ENCODE measurements around the gene MCM8.

The MCM8 gene

DNA sequence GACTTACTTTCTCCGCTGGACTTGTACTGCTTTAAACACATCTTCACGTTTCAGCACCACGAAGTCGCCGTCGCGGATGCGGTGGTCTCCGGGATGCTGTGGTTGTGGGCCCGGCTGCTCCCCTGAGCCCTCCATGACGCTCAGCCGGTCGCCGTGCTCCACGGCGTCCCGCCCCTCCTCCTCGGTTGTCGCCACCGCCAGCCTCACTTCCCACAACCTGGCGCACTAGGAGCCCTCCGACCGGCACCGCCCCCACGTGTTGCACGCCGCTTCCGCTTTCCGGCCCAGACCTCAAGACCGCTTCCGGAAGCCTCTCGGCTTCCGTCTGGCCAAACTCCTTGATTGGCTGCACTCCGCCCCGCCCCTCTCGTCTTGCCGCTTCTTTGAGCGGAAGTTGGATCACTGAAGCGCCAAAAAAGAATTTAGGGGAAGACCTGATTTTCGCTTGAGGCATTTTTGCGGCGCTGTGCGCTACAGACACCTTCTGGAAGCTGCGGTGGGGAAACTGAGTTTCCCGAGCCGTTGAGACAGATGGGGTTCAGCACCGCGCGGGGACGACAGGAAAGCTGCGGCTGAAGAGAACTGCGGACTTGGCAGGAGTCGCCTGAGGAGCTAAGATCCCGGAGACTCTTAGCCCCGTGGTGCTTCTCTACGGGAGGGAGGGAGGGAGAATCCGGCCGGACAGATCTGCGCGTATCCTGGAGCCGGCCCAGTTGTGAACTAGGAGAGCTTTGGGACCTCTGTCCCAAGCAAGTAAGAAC is at the start of gene MCM8, which contains the start of gene TRMT6:
TSS of gene MCM8 (plus strand) at position 382 of the 761 bp plus-strand sequence. CDS start 1,364 bp downstream, outside the sequence.
TSS of gene TRMT6 (minus strand) at position 263 of the 761 bp plus-strand sequence. CDS start at position 135, 128 bp downstream.
- peak; percentile 94 for DNase-seq (ENCODE audit: low read depth)

DNA sequence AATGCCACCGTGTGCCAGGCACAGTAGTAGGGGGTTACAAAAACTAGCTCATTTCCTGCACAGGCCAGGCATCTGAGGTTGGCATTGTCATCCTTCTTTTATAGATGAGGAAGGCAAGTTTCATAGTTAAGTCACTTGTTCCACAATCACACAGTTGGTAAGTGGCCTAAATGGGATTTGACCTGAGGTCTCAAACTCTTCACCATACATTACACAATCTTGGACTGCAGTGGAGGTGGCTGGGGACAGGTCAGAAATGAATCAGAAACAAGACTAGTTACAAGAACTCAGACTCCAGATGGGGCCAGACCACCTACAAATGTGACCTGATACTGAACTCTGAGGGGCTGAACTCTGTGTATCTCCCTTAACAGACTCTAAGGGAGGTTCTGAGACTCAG is 49.5 kb upstream of the MCM8 start:
- DNase-seq (ENCODE audit: low read depth), result no peak

DNA sequence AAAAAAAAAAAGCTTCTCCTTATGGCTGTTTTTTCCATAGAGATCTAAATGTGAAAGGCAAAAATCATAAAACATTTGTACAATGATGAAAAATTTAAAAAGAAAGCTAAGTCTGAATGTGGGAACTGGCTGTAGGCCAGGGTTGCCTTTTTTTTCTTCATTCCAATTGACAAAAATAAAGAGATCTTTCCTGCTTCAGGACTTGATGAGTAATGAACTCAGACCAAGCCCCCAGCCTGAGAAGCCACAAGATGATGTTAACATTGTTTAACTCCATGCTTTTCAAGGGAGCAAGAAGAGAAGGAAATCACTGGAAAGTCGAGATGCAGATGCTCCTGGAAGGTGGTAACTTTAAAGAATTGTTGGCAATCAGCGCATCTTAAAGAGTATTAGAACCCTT is 41.5 kb upstream of the MCM8 start:
- peak; percentile 7 for DNase-seq (ENCODE audit: low read depth)

DNA sequence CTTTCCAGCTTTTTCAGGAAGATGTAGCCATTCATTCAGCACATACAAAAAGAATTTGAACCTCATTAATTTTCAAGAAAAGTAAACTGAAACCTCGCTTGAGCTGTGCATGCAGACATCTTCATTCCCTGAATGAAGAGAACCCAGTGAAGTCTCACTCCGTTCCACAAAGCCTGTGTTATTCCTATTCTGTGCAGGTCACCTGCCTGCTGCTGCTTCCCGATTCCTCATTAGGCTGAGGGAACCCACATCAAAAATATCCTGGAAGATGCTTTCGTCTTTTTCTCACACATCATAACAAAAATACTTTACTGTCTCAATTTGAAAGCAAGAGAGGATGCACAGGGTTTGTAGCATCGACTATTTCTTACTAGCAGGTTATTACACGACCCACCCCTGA is 40.3 kb upstream of the MCM8 start:
- DNase-seq (ENCODE audit: low read depth), result no peak

DNA sequence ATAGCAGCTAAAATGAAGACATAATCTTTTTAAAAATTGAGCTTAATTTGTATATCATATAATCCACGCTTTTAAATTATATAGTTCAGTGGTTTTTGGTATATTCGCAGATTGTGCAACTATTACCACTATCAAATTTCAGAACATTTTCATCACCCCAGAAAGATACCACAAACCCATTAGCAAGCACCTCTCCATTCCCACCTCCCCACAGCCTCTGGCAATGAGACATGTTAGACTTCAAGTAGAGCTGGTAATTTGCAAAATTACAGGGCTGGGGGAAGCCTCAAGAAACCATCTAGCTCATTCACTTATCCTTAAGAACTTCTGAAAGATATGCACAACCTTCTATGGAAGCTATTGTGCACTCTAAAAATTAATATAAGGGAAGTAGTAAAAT is 37.3 kb upstream of the MCM8 start:
- no peak for DNase-seq (ENCODE audit: low read depth)

DNA sequence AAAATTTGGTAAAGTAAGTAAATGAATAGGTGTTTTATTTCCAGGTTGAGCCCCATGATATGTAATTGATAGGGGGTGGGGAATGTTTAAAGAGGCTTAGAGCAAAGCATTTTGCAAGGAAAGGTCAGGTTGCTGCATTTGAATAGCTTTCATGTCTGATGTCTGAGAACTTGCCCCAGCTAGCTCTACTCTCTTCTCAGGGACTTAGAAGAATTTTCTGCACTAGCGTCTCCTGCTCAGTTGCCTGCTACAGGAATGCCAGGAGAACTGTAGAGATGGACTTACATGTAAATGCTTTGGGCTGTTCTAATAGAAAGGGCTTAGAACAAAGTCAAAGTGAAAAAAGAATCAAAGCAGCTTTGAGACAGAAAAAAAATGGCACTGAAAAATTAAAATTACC is 35.6 kb upstream of the MCM8 start:
- no peak for DNase-seq (ENCODE audit: low read depth)

DNA sequence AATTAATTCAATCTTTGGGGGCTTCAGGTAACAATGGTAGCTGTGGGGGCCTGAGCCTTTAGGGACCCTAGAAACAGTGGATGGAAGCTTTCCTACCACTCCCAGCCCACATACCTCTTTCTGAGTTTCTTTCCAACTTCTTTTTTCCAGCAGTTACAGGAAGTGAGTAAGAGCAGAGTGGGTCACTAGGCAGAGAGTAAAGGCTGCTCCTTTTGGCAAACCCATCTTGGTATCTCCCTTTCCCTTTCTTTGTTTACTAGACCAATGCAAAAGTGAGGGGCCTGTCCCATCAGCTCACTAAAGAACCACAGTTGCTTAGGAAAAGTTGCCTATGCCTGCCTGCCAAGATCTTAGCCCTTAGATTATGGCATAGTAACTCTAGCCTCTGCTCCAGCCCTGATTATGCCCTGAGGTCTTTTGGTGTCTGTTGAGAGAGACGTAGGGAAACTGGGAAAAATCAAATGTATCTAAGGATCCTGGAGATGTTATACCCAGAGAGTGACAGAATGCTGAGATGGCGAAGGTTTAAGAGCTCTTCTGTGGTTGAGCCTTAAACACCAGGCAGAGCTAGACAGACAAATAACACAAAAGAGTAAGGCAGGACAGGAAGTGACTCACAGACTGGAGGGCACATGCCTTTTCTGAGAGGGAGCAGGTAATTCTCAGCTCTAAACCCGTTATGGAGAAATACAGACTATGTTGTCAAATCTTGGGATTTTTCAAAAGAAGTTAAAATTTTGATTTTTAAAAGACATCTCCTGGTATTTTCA is 31.4 kb upstream of the MCM8 start:
- peak; percentile 63 for DNase-seq (ENCODE audit: low read depth)

DNA sequence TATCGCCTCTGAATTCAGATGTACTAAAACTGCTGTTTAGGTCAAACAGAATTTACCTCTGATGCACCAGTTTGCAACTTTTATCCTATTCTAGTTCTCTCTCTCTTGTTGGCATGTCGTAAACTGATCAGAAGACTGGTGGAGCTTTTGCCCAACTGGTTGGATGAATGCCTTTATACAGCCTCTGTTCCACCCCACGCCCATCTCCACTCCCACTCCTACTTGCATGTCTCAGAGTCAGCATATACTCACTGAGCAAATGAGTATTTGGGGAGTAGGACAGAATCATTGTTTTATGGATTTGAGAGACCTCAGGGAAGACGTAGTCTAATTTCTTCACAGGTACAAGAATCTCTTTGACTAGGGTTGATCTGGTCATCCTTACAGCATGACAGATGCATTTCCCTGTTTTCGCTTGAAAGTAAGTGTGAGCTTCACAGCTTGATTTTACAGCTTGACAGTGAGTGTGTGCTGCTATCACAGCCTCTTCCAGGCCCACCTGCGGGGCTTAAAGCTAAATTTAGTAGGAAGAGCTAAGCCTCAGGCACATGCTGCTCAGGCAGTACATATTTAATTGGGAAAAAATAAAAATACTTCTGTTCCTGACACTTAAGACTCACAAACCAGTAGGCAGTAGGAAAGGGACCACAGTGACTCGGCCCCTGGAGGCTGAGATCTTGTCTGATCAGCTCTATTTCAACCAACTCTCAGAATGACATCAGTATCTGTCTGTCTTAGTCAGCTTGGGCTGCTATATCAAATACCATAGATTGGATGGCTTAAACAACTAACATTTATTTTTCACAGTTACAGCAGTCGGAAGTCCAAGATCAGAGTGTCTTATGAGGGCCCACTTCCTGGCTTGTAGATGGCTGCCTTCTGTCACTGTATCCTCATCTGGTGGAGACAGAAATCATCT is 30.6 kb upstream of the MCM8 start:
- DNase-seq (ENCODE audit: low read depth), result peak; percentile 49

DNA sequence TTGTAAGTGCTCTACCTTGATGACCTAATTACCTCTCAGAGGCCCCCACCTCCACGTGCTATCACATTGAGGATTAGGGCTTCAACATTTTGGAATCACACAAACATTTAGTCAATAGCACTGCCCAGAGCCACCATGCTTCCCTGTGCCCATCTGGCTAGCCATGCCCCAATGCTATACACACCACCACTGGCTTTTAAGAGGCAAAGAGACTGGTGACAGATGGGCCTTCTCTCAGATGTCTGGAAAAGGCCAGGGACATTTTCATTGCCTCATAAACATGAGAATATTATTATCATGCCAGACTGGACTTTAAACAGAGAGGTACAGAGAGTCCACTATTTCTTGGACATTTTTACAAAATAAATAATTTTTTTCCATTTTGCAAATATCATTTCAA is 29.9 kb upstream of the MCM8 start:
- no peak for DNase-seq (ENCODE audit: low read depth)

DNA sequence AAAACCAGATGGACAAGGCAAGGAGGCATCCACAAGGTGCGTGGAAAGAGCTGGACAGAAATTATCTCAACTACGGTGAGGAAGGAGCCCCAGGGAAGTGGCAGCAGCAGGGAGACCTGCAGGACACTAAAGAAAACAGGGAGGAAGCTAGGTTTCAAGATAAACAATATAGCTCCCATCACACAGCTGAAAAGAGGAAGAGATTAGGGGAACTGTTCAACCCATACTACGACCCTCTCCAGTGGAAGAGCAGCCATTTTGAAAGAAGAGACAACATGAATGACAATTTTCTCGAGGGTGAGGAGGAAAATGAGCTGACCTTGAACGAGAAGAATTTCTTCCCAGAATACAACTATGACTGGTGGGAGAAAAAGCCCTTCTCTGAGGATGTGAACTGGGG is 27.0 kb upstream of the MCM8 start:
- DNase-seq (ENCODE audit: low read depth), result no peak

DNA sequence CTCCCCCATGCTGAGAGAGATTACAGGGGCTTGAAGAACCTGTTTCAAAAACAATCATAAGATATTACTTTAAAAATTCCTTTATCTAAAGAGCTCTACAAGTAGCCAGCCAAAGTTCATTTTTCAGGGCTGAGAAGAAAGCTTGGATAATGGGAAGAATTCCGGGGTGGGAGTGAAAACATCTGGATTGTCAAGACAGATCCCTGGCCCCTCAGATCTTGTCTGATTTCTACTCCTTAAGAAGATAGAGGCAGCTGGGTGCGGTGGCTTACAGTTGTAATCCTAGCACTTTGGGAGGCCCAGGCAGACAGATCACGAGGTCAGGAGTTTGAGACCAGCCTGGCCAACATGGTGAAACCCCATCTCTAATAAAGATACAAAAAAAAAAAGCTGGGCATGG is 24.9 kb upstream of the MCM8 start:
- DNase-seq (ENCODE audit: low read depth), result no peak

DNA sequence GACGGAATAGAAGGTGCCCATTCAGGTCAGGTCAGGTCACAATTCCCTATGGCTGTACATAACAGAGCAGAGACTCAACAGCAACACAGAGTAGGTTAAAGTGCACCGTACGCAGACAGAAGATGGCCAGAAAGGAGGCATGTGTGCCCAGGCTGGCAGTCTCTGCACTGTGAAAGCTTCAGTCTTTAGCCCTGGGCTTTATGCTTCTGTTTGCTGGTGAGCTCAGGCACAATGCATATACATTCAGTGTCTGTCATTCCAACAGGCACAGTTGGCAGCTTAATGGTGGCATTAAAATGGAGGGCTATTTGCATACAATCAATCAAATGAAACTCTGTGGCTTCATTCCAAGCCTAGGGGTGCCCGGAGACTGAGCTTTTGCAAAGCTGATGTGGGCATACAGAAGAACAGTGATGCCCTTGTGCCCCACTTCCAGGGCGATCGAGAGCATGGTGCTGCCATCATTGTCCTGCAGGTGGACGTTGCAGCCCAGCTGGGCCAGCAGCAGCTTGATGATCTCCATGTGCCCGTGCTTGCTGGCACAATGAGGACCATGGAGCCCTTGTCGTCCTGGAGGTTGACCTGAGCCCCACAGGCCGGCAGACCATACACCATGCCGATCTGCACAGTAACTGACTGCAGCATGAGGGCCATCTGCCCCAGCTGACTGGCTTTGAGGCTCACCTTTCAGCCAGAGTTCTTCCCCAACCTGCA is 22.5 kb upstream of the MCM8 start:
- no peak for DNase-seq (ENCODE audit: low read depth)

DNA sequence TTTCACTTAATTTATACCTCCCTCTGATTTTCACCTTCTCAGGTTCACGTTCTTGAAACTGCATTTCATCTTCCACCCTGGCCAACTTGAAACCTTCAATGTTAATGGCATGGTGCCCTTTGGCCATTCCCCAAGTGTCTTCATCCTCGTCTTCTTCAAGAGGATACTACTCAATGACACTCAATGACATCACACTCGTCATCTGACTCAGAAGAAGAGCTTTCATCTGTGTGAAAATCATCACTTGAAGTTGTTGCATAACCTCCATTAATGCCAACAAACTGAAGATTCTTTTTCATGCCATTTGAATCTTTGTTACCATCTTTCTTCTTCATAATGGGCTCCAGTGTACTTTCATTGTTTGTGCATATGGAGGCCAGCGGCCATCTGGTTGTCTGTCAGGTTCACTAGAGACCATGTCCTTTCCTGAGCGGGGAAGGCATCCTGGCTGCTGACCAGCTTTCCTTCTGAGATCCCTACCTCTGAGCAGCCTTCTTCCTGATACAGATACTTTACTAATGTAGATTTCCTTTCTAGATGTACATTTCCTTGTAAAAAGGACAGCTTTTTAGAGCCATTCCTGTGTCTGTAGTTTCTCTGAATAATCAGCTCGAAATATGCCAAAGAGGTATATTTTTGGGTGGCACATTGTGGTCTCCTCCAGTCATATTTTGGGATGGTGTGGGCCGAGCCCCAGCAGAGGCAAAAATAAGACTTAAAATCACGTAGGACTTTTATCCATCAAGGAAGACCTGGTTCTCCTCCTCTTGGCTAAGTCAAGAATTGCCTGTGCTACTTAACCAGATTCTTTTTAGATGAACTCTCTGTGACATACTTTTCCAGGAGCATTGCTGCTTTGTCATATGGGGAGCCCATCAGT is 21.4 kb upstream of the MCM8 start:
- peak; percentile 24 for DNase-seq (ENCODE audit: low read depth)

DNA sequence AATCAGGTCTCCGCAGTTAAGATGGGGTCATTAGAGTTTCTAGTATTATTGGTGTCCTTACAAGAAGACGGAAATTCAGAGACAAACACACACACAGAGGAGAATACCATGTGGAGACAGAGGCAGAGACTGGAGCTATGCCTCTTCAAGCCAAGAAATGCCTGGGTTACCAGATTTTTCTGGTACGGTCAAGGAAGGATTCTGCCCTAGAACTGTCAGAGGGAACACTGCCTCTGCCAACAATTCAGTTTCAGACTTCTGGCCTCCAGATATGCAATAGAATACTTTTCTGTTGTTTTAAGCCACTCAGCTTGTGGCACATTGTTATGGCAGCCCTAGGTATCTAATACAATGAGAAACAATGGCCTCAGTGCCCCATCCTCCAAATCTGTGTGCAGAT is 19.0 kb upstream of the MCM8 start:
- no peak for DNase-seq (ENCODE audit: low read depth)

DNA sequence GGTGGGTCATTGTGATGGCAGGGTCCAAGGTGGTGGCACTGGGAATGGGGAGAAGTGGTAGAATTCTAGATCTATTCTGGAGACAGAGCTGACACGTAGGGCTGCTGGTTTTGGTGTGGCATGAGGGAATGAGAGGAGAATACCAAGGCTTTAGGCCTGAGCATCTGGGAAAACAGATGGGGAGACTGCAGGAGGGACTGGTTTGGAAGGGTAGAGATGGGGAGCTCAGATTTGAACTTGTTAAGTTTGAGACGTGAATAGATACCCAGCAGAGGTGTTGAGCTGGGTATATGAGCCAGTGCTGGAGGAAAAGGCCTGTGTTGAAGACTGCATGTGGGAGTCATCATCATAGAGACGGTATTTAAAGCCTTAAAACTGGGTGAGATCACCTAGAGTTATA is 17.7 kb upstream of the MCM8 start:
- DNase-seq (ENCODE audit: low read depth), result no peak

DNA sequence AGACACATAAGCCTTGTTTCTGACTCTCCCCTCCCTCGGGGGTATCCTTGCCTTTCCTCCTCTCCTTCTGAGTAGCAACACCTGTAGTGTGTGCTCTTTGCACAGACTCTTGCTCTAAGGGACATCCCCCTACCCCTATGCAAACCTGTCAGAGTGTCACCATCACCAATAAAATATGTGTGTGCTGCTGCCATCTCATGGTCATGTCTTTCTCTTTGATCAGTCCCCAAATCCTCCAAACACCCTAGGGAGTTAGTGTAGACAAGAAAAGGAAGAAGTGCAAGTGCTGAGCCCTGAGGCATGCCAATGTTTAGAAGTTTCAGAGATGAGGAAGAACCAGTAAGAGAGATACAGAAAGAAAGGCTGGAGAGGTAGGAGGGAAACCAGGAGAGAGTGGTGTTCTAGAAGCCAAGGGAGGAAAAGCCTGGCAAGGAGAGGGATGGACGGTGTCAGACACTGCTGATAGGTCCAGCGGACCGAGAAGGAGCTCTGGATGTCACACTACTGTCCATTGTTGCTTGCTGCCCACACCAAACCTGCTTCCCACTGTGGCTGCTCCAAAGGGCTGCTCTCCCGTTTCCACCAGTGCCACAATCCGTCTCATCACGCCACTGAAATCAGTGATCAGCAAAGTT is 16.5 kb upstream of the MCM8 start:
- DNase-seq (ENCODE audit: low read depth), result no peak

DNA sequence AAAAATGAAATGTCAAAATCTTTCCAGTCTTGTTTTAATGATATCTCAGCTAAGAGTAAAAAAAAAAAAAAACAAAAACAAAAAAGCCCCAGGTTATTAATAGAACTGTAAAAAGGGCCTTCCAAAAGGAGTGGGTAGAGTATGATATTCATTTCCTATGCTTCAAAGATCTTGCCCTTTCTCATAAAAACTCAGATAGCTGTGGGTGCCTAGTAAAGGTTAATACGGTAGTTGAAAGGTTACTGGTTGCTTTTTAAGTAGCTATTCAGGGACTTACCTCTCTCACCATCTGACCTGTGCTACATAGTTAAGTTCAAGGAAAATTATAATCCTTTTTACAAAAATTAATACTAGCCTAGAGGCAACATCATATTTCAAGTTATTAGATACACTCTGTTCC is 15.1 kb upstream of the MCM8 start:
- DNase-seq (ENCODE audit: low read depth), result no peak

DNA sequence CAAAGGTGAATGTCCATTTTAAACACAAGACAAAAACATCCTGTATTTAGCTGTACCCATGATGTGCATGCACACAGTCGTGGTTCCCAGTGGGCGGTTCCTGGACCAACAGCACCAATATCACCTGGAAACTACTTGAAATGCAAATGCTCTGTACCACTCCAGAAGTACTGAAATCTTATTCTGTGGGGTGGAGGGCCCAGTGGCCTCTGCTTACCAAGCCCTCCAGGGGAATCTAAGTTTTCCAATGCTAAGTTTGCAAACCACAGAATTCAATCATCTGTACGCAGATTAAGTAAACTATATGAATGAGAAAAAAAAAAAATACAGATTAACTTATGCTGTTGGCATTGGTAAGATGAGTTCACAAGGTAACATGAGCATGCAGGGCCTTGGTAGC is 14.2 kb upstream of the MCM8 start:
- no peak for DNase-seq (ENCODE audit: low read depth)

DNA sequence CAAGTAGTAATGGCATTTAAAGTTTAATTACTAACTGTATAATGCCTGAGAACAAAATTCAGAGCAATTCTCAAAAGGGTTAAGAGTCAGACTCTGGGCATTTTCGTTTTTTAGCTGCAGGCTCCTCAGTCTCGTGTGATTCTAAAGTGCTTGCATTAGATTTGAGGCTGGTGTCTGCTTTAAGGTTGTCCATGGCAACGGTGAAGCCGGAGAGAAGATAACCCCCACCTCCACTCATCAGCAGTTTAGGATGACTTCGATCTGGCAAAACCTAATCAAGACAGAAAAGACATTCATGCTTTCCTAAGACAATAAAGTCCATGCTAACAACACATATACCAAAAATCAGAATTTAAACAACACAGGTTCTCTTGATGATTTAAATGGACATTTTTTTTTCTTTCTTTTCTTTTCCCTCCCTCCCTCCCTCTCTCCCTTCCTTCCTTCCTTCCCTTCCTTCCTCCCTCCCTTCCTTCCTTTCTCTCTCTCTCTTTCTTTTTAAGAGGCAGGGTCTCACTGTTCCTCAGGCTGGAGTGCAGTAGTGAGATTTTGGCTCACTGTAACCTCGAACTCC is 11.9 kb upstream of the MCM8 start:
- no peak for DNase-seq (ENCODE audit: low read depth)

DNA sequence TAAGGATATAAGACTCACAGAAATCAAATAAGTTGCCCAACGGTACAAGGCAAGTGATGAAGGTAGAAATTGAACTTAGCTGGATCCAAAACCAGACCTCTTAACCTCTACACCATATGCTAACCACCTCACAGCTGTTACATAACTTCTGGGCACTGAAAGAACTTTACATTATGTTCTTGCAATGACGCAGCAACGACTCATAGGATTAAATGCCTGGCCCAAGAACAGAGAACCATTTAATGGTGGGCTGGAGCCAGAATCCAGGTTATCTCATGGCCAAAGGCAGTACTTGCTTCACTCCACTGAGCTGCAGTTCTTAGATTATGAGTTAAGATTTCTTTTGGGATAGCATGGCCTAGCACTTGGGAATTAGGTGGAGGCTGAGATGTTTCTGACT is 4.5 kb upstream of the MCM8 start:
- DNase-seq (ENCODE audit: low read depth), result peak; percentile 78
